HepG2 (cell line): ENCODE results near the gene DMTF1. TPM values are rescaled to one million over a fixed set of nuclear protein-coding genes. Genes with fewer than 3 reads are reported as not detected.
A peak's percentile ranks its signal among the peaks of the same experiment; 100 is the strongest.

Experiments
- ARID5B ChIP-seq: IDR thresholded peaks from 2 replicates; pipeline ENCODE4 v1.4.0; 2020; ENCODE audit warnings: mild to moderate bottlenecking, missing genetic modification reagents
- CREM ChIP-seq, 2 experiments: sonication (generic) in 1 of 2; formaldehyde crosslinking in 1 of 2; IDR thresholded peaks; 2 replicates each; pipeline versions ENCODE4 v1.4.0 to v1.6.1; 2016 to 2020; ENCODE audit warnings: antibody characterized with exemption in 1 of 2, mild to moderate bottlenecking in 1 of 2, missing genetic modification reagents in 1 of 2
- JUN ChIP-seq: sonication (generic); formaldehyde crosslinking; IDR thresholded peaks from 2 replicates; pipeline ENCODE4 v1.4.0; 2020; ENCODE audit warnings: mild to moderate bottlenecking, missing genetic modification reagents
- KDM5B ChIP-seq: sonication (generic); formaldehyde crosslinking; IDR thresholded peaks from 2 replicates; pipeline ENCODE4 v1.4.0; 2020; ENCODE audit warnings: missing genetic modification reagents, mild to moderate bottlenecking, borderline replicate concordance
- NCOA1 ChIP-seq: sonication (generic); formaldehyde crosslinking; IDR thresholded peaks from 2 replicates; pipeline ENCODE4 v1.9.0; 2021; ENCODE audit warnings: missing genetic modification reagents
- PHF8 ChIP-seq: sonication (generic); formaldehyde crosslinking; IDR thresholded peaks from 2 replicates; pipeline ENCODE4 v1.5.0; 2020; ENCODE audit warnings: missing genetic modification reagents
- POLR2AphosphoS2 ChIP-seq: IDR thresholded peaks from 2 replicates; pipeline ENCODE4 v1.6.1; 2011; ENCODE audit warnings: low read depth, low read length, improper control_type of control experiment
- SCMH1 ChIP-seq: sonication (generic); formaldehyde crosslinking; IDR thresholded peaks from 2 replicates; pipeline ENCODE4 v1.9.0; 2021; ENCODE audit warnings: missing genetic modification reagents, mild to moderate bottlenecking, borderline replicate concordance
- SMC3 ChIP-seq: IDR thresholded peaks from 2 replicates; pipeline ENCODE4 v1.6.1; 2011; ENCODE audit warnings: low read length, improper control_type of control experiment
- ZNF30 ChIP-seq: sonication (generic); formaldehyde crosslinking; IDR thresholded peaks from 2 replicates; pipeline ENCODE4 v1.5.0; 2020; ENCODE audit warnings: mild to moderate bottlenecking, missing genetic modification reagents
- ZNF350 ChIP-seq: sonication (generic); formaldehyde crosslinking; IDR thresholded peaks from 2 replicates; pipeline ENCODE4 v1.4.0; 2020; ENCODE audit warnings: mild to moderate bottlenecking, low read depth, missing genetic modification reagents, borderline replicate concordance
- ZNF577 ChIP-seq: sonication (generic); formaldehyde crosslinking; IDR thresholded peaks from 2 replicates; pipeline ENCODE4 v1.4.0; 2020; ENCODE audit warnings: mild to moderate bottlenecking, low read depth, missing genetic modification reagents, borderline replicate concordance
- ZNF839 ChIP-seq: sonication (generic); formaldehyde crosslinking; IDR thresholded peaks from 2 replicates; pipeline ENCODE4 v1.4.0; 2020; ENCODE audit warnings: missing genetic modification reagents, mild to moderate bottlenecking, borderline replicate concordance
- ZNF850 ChIP-seq: sonication (generic); formaldehyde crosslinking; conservative IDR thresholded peaks from 2 replicates; pipeline ENCODE4 v1.9.0; 2021; ENCODE audit warnings: mild to moderate bottlenecking, missing genetic modification reagents
- ZNF878 ChIP-seq: sonication (generic); formaldehyde crosslinking; IDR thresholded peaks from 2 replicates; pipeline ENCODE4 v1.8.1; 2023; ENCODE audit warnings: mild to moderate bottlenecking, missing genetic modification reagents, moderate library complexity
- ZUFSP ChIP-seq: sonication (generic); formaldehyde crosslinking; IDR thresholded peaks from 2 replicates; pipeline ENCODE4 v1.9.0; 2021; ENCODE audit warnings: missing genetic modification reagents, mild to moderate bottlenecking, borderline replicate concordance
- polyA plus RNA-seq, 8 experiments: library from polyadenylated mRNA; depleted of rRNA in 3 of 8; stranded (reverse) in 7 of 8; unstranded in 1 of 8; fragments of >200 nt; fragmentation: Illumina TruSeq in 4 of 8; extraction: Trizol in 4 of 8; gene quantifications; 2 replicates each; pipeline versions ENCODE4 v1.2.1 to v1.2.3, GENCODE V29; 2011 to 2016; ENCODE audit warnings: low read depth in 4 of 8, missing spikeins in 1 of 8, mixed read lengths in 1 of 8; ENCODE audit not compliant: insufficient read depth in 1 of 8
- total RNA-seq, 5 experiments: library from RNA; depleted of rRNA; stranded (reverse); fragments of >200 nt; fragmentation: Illumina TruSeq; extraction: Trizol; gene quantifications; 2 replicates each; pipeline ENCODE4 v1.2.3, GENCODE V29; 2016; ENCODE audit warnings: low read depth in 1 of 5
- TF ChIP-seq, protein P1 (sequence below): sonication (generic); formaldehyde crosslinking; conservative IDR thresholded peaks from 2 replicates; pipeline ENCODE4 v1.8.0; 2022; ENCODE audit warnings: mild to moderate bottlenecking, moderate library complexity, missing genetic modification reagents
- TF ChIP-seq, protein P2 (sequence below): IDR thresholded peaks from 2 replicates; pipeline ENCODE4 v1.6.1; 2016; ENCODE audit warnings: mild to moderate bottlenecking, missing biosample characterization, missing genetic modification reagents
- TF ChIP-seq, protein P3 (sequence below): sonication (generic); formaldehyde crosslinking; IDR thresholded peaks from 2 replicates; pipeline ENCODE4 v1.8.0; 2022; ENCODE audit warnings: missing genetic modification reagents, mild to moderate bottlenecking, borderline replicate concordance

The DMTF1 gene
- total and polyA plus RNA-seq, 2 of the 13 experiments (the other 11 are each of a cell fraction or from before 2014, with no cell fraction given) = 45.8 to 132 TPM

DNA sequence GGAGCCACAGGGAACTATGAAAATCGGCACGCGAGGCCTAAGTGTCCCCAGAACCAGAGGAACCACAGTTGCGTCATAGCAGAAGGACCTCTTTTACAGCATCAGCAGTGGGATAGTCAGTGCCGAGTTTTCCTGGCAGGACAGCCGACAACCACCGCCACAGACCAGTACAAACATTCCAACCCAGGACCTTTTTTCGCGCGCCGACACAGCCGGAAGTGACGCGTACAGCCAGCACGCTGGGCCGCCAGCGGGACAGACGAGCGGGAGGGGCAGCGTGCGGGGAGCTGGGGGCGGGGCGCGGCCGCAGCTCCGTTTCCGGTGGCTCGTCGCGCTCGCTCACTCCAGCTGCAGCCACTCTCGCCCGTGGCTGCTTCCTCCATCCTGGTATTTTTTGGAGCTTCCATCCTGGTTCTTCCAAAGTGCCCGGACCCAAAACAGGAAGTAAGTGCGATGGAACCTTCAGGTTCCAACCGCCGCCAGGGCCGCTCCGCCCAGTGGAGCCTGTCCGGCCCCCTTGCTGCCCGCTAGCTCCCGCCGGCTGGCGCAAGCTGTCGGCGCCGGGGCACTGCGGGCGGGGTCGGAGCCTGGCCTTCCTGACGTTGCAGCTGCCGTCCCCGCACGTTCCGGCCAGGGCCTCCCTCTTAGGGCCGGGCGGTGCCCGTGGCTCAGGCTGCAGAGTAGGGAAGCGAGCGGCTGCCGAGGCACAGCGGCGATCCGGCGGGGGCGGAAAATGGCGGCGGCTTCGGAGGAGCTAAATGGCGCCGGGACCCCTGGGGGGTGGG is at the start of gene DMTF1 (continued):
- TF ChIP-seq NCOA1 (CRISPR knock-in tag) (no peak), KDM5B (CRISPR knock-in tag) (peak; percentile 77), JUN (peak; percentile 66; the same call in 1 of the 2 replicates), ZNF878 (peak; percentile 88; the same call in 1 of the 2 replicates), SCMH1 (no peak), ARID5B (peak; percentile 59), ZNF850 (no peak), ZNF350 (peak; percentile 85), ZNF577 (CRISPR knock-in tag) (peak; percentile 54; the same call in 1 of the 2 replicates), SMC3 (no peak), ZNF30 (CRISPR knock-in tag) (no peak; the same call in 1 of the 2 replicates), PHF8 (CRISPR knock-in tag) (peak; percentile 84), ZNF839 (CRISPR knock-in tag) (no peak), ZUFSP (CRISPR knock-in tag) (no peak), POLR2AphosphoS2 (no peak), CREM (IDR thresholded peaks at IDR 0.05) (peak; percentile 89), CREM (CRISPR knock-in tag; IDR thresholded peaks at IDR 0.05) (peak; percentile 57; the same call in 1 of the 2 replicates)
- TF ChIP-seq, protein P1, sequence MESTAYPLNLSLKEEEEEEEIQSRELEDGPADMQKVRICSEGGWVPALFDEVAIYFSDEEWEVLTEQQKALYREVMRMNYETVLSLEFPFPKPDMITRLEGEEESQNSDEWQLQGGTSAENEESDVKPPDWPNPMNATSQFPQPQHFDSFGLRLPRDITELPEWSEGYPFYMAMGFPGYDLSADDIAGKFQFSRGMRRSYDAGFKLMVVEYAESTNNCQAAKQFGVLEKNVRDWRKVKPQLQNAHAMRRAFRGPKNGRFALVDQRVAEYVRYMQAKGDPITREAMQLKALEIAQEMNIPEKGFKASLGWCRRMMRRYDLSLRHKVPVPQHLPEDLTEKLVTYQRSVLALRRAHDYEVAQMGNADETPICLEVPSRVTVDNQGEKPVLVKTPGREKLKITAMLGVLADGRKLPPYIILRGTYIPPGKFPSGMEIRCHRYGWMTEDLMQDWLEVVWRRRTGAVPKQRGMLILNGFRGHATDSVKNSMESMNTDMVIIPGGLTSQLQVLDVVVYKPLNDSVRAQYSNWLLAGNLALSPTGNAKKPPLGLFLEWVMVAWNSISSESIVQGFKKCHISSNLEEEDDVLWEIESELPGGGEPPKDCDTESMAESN = peak; percentile 45; the same call in 1 of the 2 replicates
- TF ChIP-seq, protein P2, sequence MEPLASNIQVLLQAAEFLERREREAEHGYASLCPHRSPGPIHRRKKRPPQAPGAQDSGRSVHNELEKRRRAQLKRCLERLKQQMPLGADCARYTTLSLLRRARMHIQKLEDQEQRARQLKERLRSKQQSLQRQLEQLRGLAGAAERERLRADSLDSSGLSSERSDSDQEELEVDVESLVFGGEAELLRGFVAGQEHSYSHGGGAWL = 0 out of 2 replicates have a peak, but pooled peaks have one; percentile 62
- TF ChIP-seq, protein P3, sequence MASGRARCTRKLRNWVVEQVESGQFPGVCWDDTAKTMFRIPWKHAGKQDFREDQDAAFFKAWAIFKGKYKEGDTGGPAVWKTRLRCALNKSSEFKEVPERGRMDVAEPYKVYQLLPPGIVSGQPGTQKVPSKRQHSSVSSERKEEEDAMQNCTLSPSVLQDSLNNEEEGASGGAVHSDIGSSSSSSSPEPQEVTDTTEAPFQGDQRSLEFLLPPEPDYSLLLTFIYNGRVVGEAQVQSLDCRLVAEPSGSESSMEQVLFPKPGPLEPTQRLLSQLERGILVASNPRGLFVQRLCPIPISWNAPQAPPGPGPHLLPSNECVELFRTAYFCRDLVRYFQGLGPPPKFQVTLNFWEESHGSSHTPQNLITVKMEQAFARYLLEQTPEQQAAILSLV = peak; percentile 87; the same call in 1 of the 2 replicates
